IMR-90 (cell line): ENCODE measurements around the gene IFI30. TPM values are rescaled to one million over a fixed set of nuclear protein-coding genes. Genes with fewer than 3 reads are reported as not detected.

Experiments
- ATAC-seq: fragments of 200-7000 bp; cut with Tn5 transposase; 2 replicates; pipeline ENCODE4 v1.9.1; 2020; ENCODE audit warnings: low read depth, mild to moderate bottlenecking, moderate library complexity
- BruUV-seq: library from RNA; stranded (reverse); fragments of 400-500 nt; replicated peaks from 2 replicates; lab custom pipeline; 2021; lab: Mats Ljungman, UMichigan
- CTCF ChIA-PET: fragments of 300-600 bp; formaldehyde crosslinking; extraction: SDS; loops from one replicate; lab custom pipeline; 2021; ENCODE audit warnings: antibody characterized with exemption; lab: Yijun Ruan, JAX
- POLR2A ChIA-PET: fragments of 300-600 bp; sonication (Branson Sonifier 250); formaldehyde crosslinking; loops from one replicate; lab custom pipeline; 2022; ENCODE audit warnings: antibody characterized with exemption; ENCODE audit not compliant: unreplicated experiment; lab: Charles Lee
- DNase-seq: peaks from one replicate; pipeline ENCODE4 v3.0.0; 2013
- H2AFZ ChIP-seq: replicated peaks from 2 replicates; pipeline ENCODE3; 2013; ENCODE audit warnings: low read length, mild to moderate bottlenecking; ENCODE audit not compliant: poor library complexity
- H2AK5ac ChIP-seq: 2 replicates; pipeline ENCODE4 v1.6.1; 2013; ENCODE audit warnings: low read depth, low read length, inconsistent platforms
- H2AK9ac ChIP-seq: replicated peaks from 2 replicates; pipeline ENCODE3; 2013; ENCODE audit warnings: mild to moderate bottlenecking, low read depth, low read length, moderate library complexity; ENCODE audit not compliant: poor library complexity
- H2BK120ac ChIP-seq: 2 replicates; pipeline ENCODE4 v1.6.1; 2013; ENCODE audit warnings: low read depth, low read length, inconsistent platforms
- H2BK15ac ChIP-seq: 3 replicates; pipeline ENCODE4 v1.6.1; 2013; ENCODE audit warnings: low read depth, low read length, inconsistent platforms
- H2BK20ac ChIP-seq: 2 replicates; pipeline ENCODE4 v1.6.1; 2013; ENCODE audit warnings: low read depth, mild to moderate bottlenecking, inconsistent platforms, low read length, moderate library complexity
- H2BK5ac ChIP-seq: 2 replicates; pipeline ENCODE4 v1.6.1; 2013; ENCODE audit warnings: mild to moderate bottlenecking, low read depth, low read length, inconsistent platforms; ENCODE audit not compliant: poor library complexity, severe bottlenecking
- H3K14ac ChIP-seq: replicated peaks from 2 replicates; pipeline ENCODE4 v1.6.1; 2013; ENCODE audit warnings: low read depth, low read length, inconsistent platforms
- H3K18ac ChIP-seq: 2 replicates; pipeline ENCODE4 v1.6.1; 2013; ENCODE audit warnings: low read depth, low read length, control low read depth
- H3K23ac ChIP-seq: 2 replicates; pipeline ENCODE4 v1.6.1; 2013; ENCODE audit warnings: low read depth, low read length, inconsistent platforms
- H3K27ac ChIP-seq: 2 replicates; pipeline ENCODE4 v1.5.1; 2013; ENCODE audit warnings: mild to moderate bottlenecking, control low read depth, low read length; ENCODE audit not compliant: insufficient read depth
- H3K27me3 ChIP-seq: 2 replicates; pipeline ENCODE4 v1.6.1; 2013; ENCODE audit warnings: low read length; ENCODE audit not compliant: control insufficient read depth, insufficient read depth
- H3K36me3 ChIP-seq: 2 replicates; pipeline ENCODE4 v1.6.1; 2013; ENCODE audit warnings: low read length, mixed read lengths; ENCODE audit not compliant: control insufficient read depth, insufficient read depth
- H3K4ac ChIP-seq: 2 replicates; pipeline ENCODE4 v1.6.1; 2013; ENCODE audit warnings: low read depth, low read length, inconsistent platforms
- H3K4me1 ChIP-seq: 2 replicates; pipeline ENCODE4 v1.6.1; 2013; ENCODE audit warnings: low read length, mixed read lengths; ENCODE audit not compliant: control insufficient read depth, insufficient read depth
- H3K4me2 ChIP-seq: 2 replicates; pipeline ENCODE4 v1.6.1; 2013; ENCODE audit warnings: low read depth, mild to moderate bottlenecking, control low read depth, low read length, moderate library complexity
- H3K4me3 ChIP-seq: 2 replicates; pipeline ENCODE4 v1.5.1; 2013; ENCODE audit warnings: low read depth, mild to moderate bottlenecking, control low read depth, low read length, moderate library complexity; ENCODE audit not compliant: insufficient read depth
- H3K56ac ChIP-seq: 2 replicates; pipeline ENCODE4 v1.6.1; 2013; ENCODE audit warnings: low read length, inconsistent platforms; ENCODE audit not compliant: insufficient read depth; ENCODE audit errors: extremely low read depth
- H3K79me1 ChIP-seq, 2 experiments: 2 replicates each; pipeline ENCODE4 v1.6.1; 2013; ENCODE audit warnings: low read length in 2 of 2, inconsistent platforms in 1 of 2, low read depth in 1 of 2
- H3K9ac ChIP-seq: 2 replicates; pipeline ENCODE4 v1.6.1; 2013; ENCODE audit warnings: low read depth, low read length, control low read depth
- H3K9me1 ChIP-seq: 2 replicates; pipeline ENCODE4 v1.6.1; 2013; ENCODE audit warnings: low read length, inconsistent platforms; ENCODE audit not compliant: insufficient read depth
- H3K9me3 ChIP-seq: 2 replicates; pipeline ENCODE4 v1.6.1; 2013; ENCODE audit warnings: low read length; ENCODE audit not compliant: control insufficient read depth, insufficient read depth
- H4K20me1 ChIP-seq: 2 replicates; pipeline ENCODE4 v1.6.1; 2013; ENCODE audit warnings: low read length, inconsistent platforms; ENCODE audit not compliant: insufficient read depth
- H4K5ac ChIP-seq: 2 replicates; pipeline ENCODE4 v1.6.1; 2013; ENCODE audit warnings: mild to moderate bottlenecking, low read depth, low read length, control low read depth
- H4K8ac ChIP-seq, 2 experiments: 2 replicates each; pipeline ENCODE4 v1.6.1; 2013; ENCODE audit warnings: low read depth in 2 of 2, low read length in 2 of 2, control low read depth in 1 of 2, inconsistent platforms in 1 of 2
- H4K91ac ChIP-seq: 2 replicates; pipeline ENCODE4 v1.6.1; 2013; ENCODE audit warnings: low read depth, low read length, inconsistent platforms; ENCODE audit not compliant: insufficient read depth
- CEBPB ChIP-seq: IDR thresholded peaks from 2 replicates; pipeline ENCODE4 v1.6.1; 2012; ENCODE audit warnings: low read depth, low read length, improper control_type of control experiment
- MXI1 ChIP-seq: IDR thresholded peaks from 2 replicates; pipeline ENCODE4 v1.6.1; 2012; ENCODE audit warnings: low read depth, mild to moderate bottlenecking, low read length, moderate library complexity, borderline replicate concordance
- POLR2A ChIP-seq: IDR thresholded peaks from 2 replicates; pipeline ENCODE4 v1.6.1; 2012; ENCODE audit warnings: mild to moderate bottlenecking, low read depth, low read length
- SMC3 ChIP-seq: fragments of 150-350 bp; IDR thresholded peaks from 2 replicates; pipeline ENCODE4 v1.6.1; 2016; ENCODE audit warnings: low read depth, mild to moderate bottlenecking, antibody characterized with exemption, low read length, moderate library complexity
- WGBS, 2 experiments: methylation state at CpG; one replicate each; pipeline versions ENCODE4 v1.1.5 to v1.1.7; 2013; ENCODE audit warnings: missing lambda C conversion rate in 2 of 2; ENCODE audit not compliant: insufficient read length in 1 of 2; ENCODE audit errors: extremely low coverage in 2 of 2; 5-methylcytosine and 5-hydroxymethylcytosine counted together
- dilution Hi-C: fragments of 300-500 bp; cut with HindIII; formaldehyde crosslinking; loops from one replicate; pipeline ENCODE4 v1.14.3; 2018; ENCODE audit warnings: low sequenced_read_pairs; ENCODE audit not compliant: unreplicated experiment
- in situ Hi-C: fragments of 300-500 bp; cut with MboI; formaldehyde crosslinking; loops from 3 replicates; pipeline ENCODE4 v1.14.3; 2019; ENCODE audit warnings: low sequenced_read_pairs, inconsistent platforms, mixed read lengths
- intact Hi-C: fragments of 100-400 bp; cut with micrococcal nuclease; formaldehyde crosslinking; loops from 2 replicates; pipeline ENCODE4 v1.10.0; 2022
- polyA plus RNA-seq, 3 experiments: library from polyadenylated mRNA; depleted of rRNA; stranded (reverse); fragments of >200 nt; gene quantifications; 2 replicates each; pipeline ENCODE4 v1.2.3, GENCODE V29; 2012; ENCODE audit warnings: low replicate concordance in 1 of 3
- total RNA-seq: library from RNA; depleted of rRNA; stranded (reverse); fragments of >200 nt; gene quantifications from 2 replicates; pipeline ENCODE4 v1.2.3, GENCODE V29; 2012

IFI30 gene
- total and polyA plus RNA-seq, 2 of the 4 experiments (the other 2 are of a cell fraction), result 2.3 TPM

- POLR2A ChIA-PET, result interaction anchor here (0.6 to 1.0 kb wide), 2 partner anchors 49 to 57 kb away, joined by 3 to 6 read pairs; partner anchors contain the start of gene JUND
These were observed 50.4 kb downstream of the IFI30 start for GRCh38 chr19:18223860-18224524.

More at GRCh38 chr19:18223860-18224524, 50.4 kb downstream of the IFI30 start:
- peak overlapping the region; percentile 94 for H4K5ac ChIP-seq
- intact Hi-C loops, result loop anchor here (1.0 kb wide), 1 partner anchor 16 kb away; no protein-coding TSS in a partner anchor
- H3K23ac ChIP-seq, result peak overlapping the region; percentile 64
- in situ Hi-C loops, result no loop called here
- H2BK15ac ChIP-seq, result no peak overlapping the region; the same call in 2 of the 3 replicates
- peak overlapping the region; percentile 58 for H3K27ac ChIP-seq
- no peak overlapping the region for H2BK20ac ChIP-seq
- DNase-seq (no peak), ATAC-seq (peak; percentile 3)
- H2AFZ ChIP-seq, result peak overlapping the region; percentile 96
- CTCF ChIA-PET, result no interaction called here
- H3K79me1 ChIP-seq, result no peaks in the 10 kb centered on the region
- H3K9me1 ChIP-seq, result peaks cover 2% of the 10 kb centered on the region; the same call in 1 of the 2 replicates
- H2AK9ac ChIP-seq, result peak overlapping the region; percentile 86
- peak overlapping the region; percentile 80 for H3K4ac ChIP-seq
- 1% methylated on average over 22 of the region's 39 CpGs; no CpG with 5 or more reads in 1 of the 2 experiments for WGBS, 2 experiments
- TF ChIP-seq SMC3, result no peak
- TF ChIP-seq POLR2A, result no peak
- no peak for TF ChIP-seq MXI1
- no peak for TF ChIP-seq CEBPB
- BruUV-seq, result no TSS peak
- peak overlapping the region; percentile 93 for H3K4me2 ChIP-seq
- dilution Hi-C loops, result no loop called here
- peaks cover 7% of the 10 kb centered on the region for H3K4me1 ChIP-seq
- H3K14ac ChIP-seq, result peak overlapping the region; percentile 85
- no peaks in the 10 kb centered on the region for H3K9me3 ChIP-seq
- 0 out of 2 replicates have a peak overlapping the region, but pooled peaks have one; percentile 36 for H2BK120ac ChIP-seq
- no peak overlapping the region for H3K56ac ChIP-seq
- H3K36me3 ChIP-seq, result no peaks in the 10 kb centered on the region
- H3K4me3 ChIP-seq, result peak overlapping the region; percentile 52
- peaks cover 3% of the 10 kb centered on the region; the same call in 1 of the 2 replicates for H3K27me3 ChIP-seq
- peak overlapping the region; percentile 79 for H3K18ac ChIP-seq
- no peaks in the 10 kb centered on the region for H4K20me1 ChIP-seq
- H3K9ac ChIP-seq, result peak overlapping the region; percentile 73
- H4K91ac ChIP-seq, result peak overlapping the region; percentile 60; the same call in 1 of the 2 replicates
- no peak overlapping the region; the same call in 1 of the 2 replicates for H2AK5ac ChIP-seq
- peak overlapping the region; percentile 22 for H2BK5ac ChIP-seq
- H4K8ac ChIP-seq, result peak overlapping the region; percentile 12 to 96
